HUES6 (cell line): ENCODE results near the gene PLIN3.
"Not testable (repeated sequence)": the region's sequence is repeated elsewhere in the genome, so short reads cannot be mapped to it uniquely, and the experiment has no call there.

ENCODE experiments used
- H3K27ac ChIP-seq: 2 replicates; pipeline ENCODE4 v1.7.0; 2013; ENCODE audit warnings: low read depth, mild to moderate bottlenecking, low read length, inconsistent platforms
- H3K27me3 ChIP-seq: 2 replicates; pipeline ENCODE4 v1.6.1; 2013; ENCODE audit warnings: low read length; ENCODE audit not compliant: control insufficient read depth, insufficient read depth
- H3K36me3 ChIP-seq: 2 replicates; pipeline ENCODE4 v1.6.1; 2013; ENCODE audit warnings: low read length; ENCODE audit not compliant: control insufficient read depth, insufficient read depth
- H3K4me1 ChIP-seq: 2 replicates; pipeline ENCODE4 v1.6.1; 2013; ENCODE audit warnings: low read length; ENCODE audit not compliant: control insufficient read depth, insufficient read depth
- H3K4me3 ChIP-seq: 2 replicates; pipeline ENCODE4 v1.5.1; 2013; ENCODE audit warnings: low read depth, low read length
- H3K9ac ChIP-seq: one replicate; pipeline ENCODE4 v1.6.1; 2013; ENCODE audit warnings: mild to moderate bottlenecking, low read length
- H3K9me3 ChIP-seq: 2 replicates; pipeline ENCODE4 v1.6.1; 2013; ENCODE audit warnings: low read depth, low read length; ENCODE audit not compliant: control insufficient read depth, insufficient read depth

Gene PLIN3

DNA sequence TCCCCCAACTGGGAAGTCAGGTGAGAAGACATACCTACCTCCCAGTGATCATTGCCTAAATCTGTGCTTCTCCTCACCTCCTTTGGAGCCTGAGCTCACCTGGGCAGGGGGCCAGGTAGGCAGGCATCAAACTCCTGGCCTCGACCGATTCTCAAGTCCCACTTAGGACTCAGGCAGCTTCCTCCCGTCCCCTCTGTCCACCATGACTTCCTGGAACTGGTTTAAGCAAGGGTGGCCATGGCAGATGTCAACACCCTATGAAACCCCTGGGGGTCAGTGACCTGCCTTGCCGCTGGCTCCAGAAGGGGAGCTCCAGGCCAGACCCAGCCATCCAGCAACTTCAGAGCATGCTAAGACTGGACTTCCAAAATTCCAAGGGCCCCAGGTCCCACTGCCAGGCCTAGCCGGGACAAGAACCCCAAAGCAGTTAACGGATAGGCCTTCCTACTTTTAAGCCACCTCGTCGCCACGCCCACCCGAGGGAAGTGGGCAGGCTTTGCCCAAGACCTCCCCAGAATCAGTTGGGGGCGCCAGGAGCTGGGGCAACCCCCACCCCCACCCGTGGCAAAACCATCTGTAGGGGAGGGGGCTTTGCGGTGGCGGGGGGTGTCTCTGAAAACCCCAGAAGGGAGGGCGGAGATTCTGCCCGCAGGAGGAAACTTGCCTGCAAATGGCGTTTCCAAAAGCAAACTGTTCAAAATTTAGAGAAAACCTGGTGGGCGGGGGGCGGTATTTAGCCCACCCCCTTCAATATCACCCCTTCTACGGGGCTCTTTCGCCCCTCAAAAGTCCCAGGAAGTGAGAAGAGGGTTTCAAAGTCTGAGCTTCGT lies 657 bp downstream of the PLIN3 start:
- peaks cover 7% of the 10 kb centered on the region for H3K4me1 ChIP-seq
- H3K9ac ChIP-seq: peak overlapping the region; percentile 59
- H3K27me3 ChIP-seq: no peaks in the 10 kb centered on the region
- H3K27ac ChIP-seq: peak overlapping the region; percentile 58; the same call in 1 of the 2 replicates
- H3K4me3 ChIP-seq: peak overlapping the region; percentile 73
- no peaks in the 10 kb centered on the region for H3K9me3 ChIP-seq
- peaks cover 9% of the 10 kb centered on the region for H3K36me3 ChIP-seq

DNA sequence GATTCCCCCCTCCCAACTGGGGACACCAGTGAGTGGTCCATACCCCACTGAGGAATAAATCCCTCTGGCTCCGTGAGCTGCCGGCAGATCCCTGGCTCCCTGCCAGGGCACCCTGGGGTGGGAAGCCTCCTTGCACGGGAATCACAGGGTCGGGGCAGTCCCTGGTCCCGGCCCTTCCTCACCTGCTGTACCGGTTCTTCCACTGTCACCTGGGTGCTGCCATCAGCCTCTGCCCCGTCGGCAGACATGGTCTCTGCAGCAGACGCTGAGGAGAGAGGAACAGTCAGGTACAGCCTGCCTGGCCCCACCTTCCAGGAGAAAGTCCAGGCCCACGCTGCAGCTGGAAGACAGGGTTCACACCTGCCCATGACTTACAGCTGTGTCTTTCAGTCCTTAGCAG lies 6.3 kb downstream of the PLIN3 start:
- no peaks in the 10 kb centered on the region for H3K9me3 ChIP-seq
- H3K27me3 ChIP-seq: no peaks in the 10 kb centered on the region
- H3K36me3 ChIP-seq: peaks cover 46% of the 10 kb centered on the region
- H3K4me3 ChIP-seq: no peak overlapping the region
- no peak overlapping the region for H3K27ac ChIP-seq
- H3K9ac ChIP-seq: no peak overlapping the region
- peaks cover under 1% of the 10 kb centered on the region; the same call in 1 of the 2 replicates for H3K4me1 ChIP-seq

DNA sequence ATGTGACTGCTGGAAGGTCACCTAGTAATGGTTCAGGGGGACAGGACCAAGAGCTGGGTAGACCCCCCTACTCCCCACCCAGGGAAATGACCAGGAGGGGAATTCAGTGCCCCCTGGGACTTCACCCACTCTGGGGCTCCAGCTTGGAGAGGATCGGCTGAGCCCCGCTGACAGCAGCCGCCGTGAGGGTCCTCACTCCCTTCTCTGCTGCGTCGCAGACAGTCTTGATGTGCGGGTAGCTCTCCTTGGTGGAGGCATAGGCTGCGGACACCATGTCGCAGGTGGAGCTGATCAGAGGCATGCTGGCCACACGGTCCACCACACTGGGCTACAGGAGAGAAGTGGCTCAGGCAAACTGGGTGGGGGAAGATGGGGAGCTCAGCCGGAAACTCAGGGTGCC lies 7.8 kb downstream of the PLIN3 start:
- no peak overlapping the region for H3K4me3 ChIP-seq
- no peaks in the 10 kb centered on the region for H3K9me3 ChIP-seq
- H3K9ac ChIP-seq: peak overlapping the region; percentile 44
- H3K4me1 ChIP-seq: no peaks in the 10 kb centered on the region
- no peaks in the 10 kb centered on the region for H3K27me3 ChIP-seq
- H3K27ac ChIP-seq: peak overlapping the region; percentile 45; the same call in 1 of the 2 replicates
- peaks cover 54% of the 10 kb centered on the region for H3K36me3 ChIP-seq

DNA sequence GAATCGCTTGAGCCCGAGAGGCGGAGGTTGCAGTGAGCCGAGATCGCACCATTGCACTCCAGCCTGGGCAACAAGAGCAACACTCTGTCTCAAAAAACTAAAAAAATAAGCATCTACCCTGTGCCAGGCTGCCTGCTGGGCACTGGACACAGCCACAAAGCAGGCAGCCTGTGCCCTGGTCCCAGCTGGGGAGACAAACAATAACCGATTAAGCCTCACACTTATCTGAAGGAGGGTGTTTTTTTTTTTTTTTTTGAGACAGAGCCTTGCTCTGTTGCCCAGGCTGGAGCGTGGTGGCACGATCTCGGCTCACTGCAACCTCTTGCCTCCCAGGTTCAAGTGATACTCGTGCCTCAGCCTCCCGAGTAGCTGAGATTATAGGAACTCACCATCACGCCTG lies 11.0 kb downstream of the PLIN3 start:
- H3K36me3 ChIP-seq: peaks cover 64% of the 10 kb centered on the region
- H3K4me1 ChIP-seq, H3K9me3 ChIP-seq, H3K27ac ChIP-seq, H3K9ac ChIP-seq, H3K27me3 ChIP-seq, H3K4me3 ChIP-seq: not testable (repeated sequence)

DNA sequence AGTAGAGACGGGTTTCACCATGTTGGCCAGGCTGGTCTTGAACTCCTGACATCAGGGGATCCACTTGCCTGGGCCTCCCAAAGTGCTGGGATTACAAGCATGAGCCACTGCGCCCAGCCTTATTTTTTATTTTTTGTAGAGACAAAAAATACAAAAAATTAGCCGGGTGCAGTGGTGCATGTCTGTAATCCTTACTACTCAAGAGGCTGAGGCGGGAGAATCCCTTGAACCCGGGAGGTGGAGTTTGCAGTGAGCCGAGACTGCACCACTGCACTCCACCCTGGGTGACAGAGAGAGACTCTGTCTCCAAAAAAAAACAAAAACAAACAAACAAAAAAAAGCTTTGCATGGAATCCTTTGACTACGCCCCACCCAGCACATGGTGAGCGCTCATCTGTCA lies 14.0 kb downstream of the PLIN3 start:
- H3K27me3 ChIP-seq, H3K4me1 ChIP-seq: not testable (repeated sequence)
- peaks cover 57% of the 10 kb centered on the region for H3K36me3 ChIP-seq

DNA sequence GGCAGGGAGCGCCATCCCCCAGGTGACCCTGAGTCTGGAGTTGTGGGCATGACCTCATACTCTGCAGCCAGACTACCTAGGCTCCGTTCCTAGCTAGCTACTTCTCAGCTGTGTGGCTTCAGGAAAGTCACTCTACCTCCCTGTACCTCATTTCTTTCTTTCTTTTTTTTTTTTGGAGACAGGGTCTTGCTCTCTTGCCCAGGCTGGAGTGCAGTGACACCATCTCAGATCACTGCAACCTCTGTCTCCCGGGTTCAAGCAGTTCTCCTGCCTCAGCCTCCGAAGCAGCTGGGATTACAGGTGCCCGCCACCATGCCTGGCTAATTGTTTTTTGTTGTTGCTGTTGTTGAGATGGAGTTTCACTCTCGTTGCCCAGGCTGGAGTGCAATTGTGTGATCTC lies 15.0 kb downstream of the PLIN3 start:
- Histone ChIP-seq H3K36me3 (peaks cover 64% of the 10 kb centered on the region), H3K9ac (no peak overlapping the region), H3K27me3 (no peaks in the 10 kb centered on the region), H3K27ac (no peak overlapping the region), H3K4me3 (no peak overlapping the region), H3K9me3 (no peaks in the 10 kb centered on the region), H3K4me1 (no peaks in the 10 kb centered on the region)

More for the DNA sequence above, 14.0 kb downstream of the PLIN3 start:
- not testable (repeated sequence) for H3K9me3 ChIP-seq, H3K27ac ChIP-seq, H3K4me3 ChIP-seq, H3K9ac ChIP-seq

DNA sequence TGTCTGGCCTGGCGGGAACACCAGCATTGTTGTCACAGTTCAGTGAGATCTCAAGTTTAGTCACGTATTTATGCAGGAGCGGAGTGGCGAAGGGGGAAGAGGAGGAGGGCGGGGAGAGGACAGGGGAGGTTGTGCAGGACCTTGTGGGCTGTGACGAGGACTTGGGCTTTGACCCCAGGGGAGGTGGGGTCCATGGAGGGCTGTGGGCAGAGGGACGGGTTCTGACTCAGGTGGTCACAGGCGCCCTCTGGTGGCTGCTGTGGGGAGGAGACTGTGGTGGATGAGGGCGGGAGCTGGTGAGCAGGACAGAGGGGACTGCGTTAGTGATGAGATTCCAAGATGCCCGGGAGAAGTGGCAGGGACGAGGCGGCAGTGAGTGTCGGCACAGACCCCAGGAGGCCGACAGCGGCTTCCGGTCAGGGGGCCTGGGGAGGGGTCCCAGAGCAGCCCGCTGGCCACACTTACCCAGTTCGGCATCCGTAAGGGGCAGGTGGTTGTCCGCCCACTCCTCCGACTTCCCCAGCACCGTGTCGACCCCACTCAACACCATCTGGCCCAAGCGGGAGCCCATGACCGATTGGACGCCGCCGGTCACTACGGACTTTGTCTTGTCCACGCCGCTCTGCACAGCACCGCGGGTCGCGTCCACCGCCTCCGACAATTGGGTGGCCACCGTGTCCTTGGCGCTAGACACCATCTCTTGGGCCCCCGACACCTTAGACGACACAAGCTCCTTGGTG lies 15.7 kb downstream of the PLIN3 start:
- H3K4me1 ChIP-seq: no peaks in the 10 kb centered on the region
- peaks cover 64% of the 10 kb centered on the region for H3K36me3 ChIP-seq
- no peak overlapping the region for H3K9ac ChIP-seq
- H3K27ac ChIP-seq: no peak overlapping the region
- no peak overlapping the region for H3K4me3 ChIP-seq
- no peaks in the 10 kb centered on the region for H3K27me3 ChIP-seq
- no peaks in the 10 kb centered on the region for H3K9me3 ChIP-seq

DNA sequence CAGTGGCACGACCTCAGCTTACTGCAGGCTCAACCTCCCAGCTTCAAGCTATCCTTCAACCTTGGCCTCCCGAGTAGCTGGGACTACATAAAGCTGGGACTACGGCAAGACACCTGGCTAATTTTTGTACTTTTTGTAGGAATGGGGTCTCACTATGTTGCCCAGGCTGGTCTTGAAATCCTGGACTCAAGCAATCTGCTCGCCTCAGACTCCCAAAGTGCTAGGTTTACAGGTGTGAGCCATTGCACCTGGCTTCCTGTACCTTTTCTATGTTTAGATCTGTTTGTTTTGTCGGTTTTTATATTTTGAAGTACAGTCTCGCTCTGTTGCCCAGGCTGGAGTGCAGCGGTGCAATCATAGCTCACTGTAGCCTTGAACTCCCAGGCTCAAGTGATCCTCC lies 18.4 kb downstream of the PLIN3 start:
- Histone ChIP-seq H3K36me3 (peaks cover 66% of the 10 kb centered on the region), H3K9ac (no peak overlapping the region), H3K9me3 (no peaks in the 10 kb centered on the region), H3K27ac (no peak overlapping the region), H3K27me3 (no peaks in the 10 kb centered on the region), H3K4me1 (no peaks in the 10 kb centered on the region), H3K4me3 (no peak overlapping the region)

DNA sequence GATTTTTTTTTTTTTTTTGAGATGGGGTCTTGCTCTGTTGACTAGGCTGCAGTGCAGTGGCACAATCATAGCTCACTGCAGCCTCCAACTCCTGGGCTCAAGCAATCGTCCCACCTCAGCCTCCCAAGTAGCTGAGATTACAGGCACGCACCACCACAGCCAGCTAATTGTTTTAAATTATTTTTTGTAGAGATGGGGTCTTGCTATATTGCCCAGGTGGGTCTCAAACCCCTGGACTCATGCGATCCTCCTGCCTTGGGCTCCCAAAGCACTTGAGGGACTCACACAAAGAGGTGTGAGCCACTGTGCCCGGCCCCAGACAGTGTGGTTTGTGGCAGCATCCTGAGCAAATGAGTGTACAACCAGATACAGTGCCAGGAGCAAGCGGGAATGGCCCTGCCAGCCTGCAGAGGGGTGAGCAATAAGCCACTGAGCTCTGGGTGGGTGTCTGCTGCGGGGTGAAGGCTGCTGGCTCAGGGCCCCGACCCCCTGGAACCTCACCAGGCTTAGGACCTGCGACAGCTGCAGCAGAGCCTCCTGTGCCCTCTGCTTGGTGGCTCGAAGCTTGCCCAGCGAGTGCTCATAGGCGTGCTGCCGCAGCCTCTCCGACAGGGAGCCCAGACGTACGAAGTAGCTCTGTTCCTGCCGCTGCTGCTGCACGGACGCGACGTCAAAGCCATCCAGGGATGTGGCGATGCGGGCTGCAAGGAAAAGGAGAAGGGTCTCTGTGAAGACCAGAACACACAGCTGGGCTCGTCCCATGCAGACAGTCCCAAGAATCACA lies 20.1 kb downstream of the PLIN3 start:
- no peaks in the 10 kb centered on the region for H3K9me3 ChIP-seq
- H3K4me3 ChIP-seq: no peak overlapping the region
- peaks cover 75% of the 10 kb centered on the region for H3K36me3 ChIP-seq
- H3K9ac ChIP-seq: no peak overlapping the region
- H3K4me1 ChIP-seq: no peaks in the 10 kb centered on the region
- H3K27ac ChIP-seq: no peak overlapping the region
- no peaks in the 10 kb centered on the region for H3K27me3 ChIP-seq

DNA sequence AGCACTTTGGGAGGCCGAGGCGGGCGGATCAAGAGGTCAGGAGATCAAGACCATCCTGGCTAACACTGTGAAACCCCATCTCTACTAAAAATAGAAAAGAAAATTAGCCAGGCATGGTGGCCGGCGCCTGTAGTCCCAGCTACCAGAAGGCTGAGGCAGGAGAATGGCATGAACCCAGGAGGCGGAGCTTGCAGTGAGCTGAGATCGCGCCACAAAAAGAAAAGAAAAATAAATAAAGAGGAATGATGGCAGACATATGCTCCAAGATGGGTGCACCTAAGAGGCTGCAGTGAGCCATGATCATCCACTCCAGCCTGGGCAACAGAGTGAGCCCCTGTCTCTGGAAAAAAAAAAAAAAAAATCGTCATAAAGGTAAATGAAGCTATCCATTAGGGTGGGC lies 21.5 kb downstream of the PLIN3 start:
- not testable (repeated sequence) for H3K4me1 ChIP-seq, H3K9ac ChIP-seq, H3K4me3 ChIP-seq, H3K9me3 ChIP-seq, H3K27ac ChIP-seq, H3K27me3 ChIP-seq
- H3K36me3 ChIP-seq: peaks cover 73% of the 10 kb centered on the region
